GM19324 (cell line): ENCODE measurements around the gene EDIL3.
"Not testable (repeated sequence)": the region's sequence is repeated elsewhere in the genome, so short reads cannot be mapped to it uniquely, and the experiment has no call there.

Experiments
- ATAC-seq: cut with Tn5 transposase; IDR thresholded peaks from one replicate; pipeline ENCODE4 v1.9.1; 2021; ENCODE audit warnings: mild to moderate bottlenecking, moderate library complexity; ENCODE audit not compliant: unreplicated experiment, low FRiP score

The EDIL3 gene

GRCh38 chr5:84092738-84093137, 291.9 kb downstream of the EDIL3 start:
- ATAC-seq = no peak

GRCh38 chr5:84091127-84091799, 293.4 kb downstream of the EDIL3 start:
- no peak for ATAC-seq

GRCh38 chr5:84088996-84089395, 295.7 kb downstream of the EDIL3 start:
- ATAC-seq = no peak

GRCh38 chr5:84086511-84086910, 298.2 kb downstream of the EDIL3 start:
- ATAC-seq = no peak

GRCh38 chr5:84085387-84086041, 299.2 kb downstream of the EDIL3 start:
- no peak for ATAC-seq

- ATAC-seq = no peak
These were observed 303.8 kb downstream of the EDIL3 start for GRCh38 chr5:84080908-84081307.

GRCh38 chr5:84072339-84072738, 312.3 kb downstream of the EDIL3 start:
- no peak for ATAC-seq

- ATAC-seq = no peak
These were observed 315.0 kb downstream of the EDIL3 start for GRCh38 chr5:84069608-84070179.

- no peak for ATAC-seq
These were observed 321.6 kb downstream of the EDIL3 start for GRCh38 chr5:84063041-84063440.

GRCh38 chr5:84059672-84060071, 325.0 kb downstream of the EDIL3 start:
- ATAC-seq = no peak

GRCh38 chr5:84058561-84058960, 326.1 kb downstream of the EDIL3 start:
- ATAC-seq = no peak

- ATAC-seq = no peak
These were observed 327.5 kb downstream of the EDIL3 start for GRCh38 chr5:84057211-84057610.

GRCh38 chr5:84045964-84046363, 338.7 kb downstream of the EDIL3 start:
- ATAC-seq = no peak

GRCh38 chr5:84036842-84037241, 347.8 kb downstream of the EDIL3 start:
- no peak for ATAC-seq

- no peak for ATAC-seq
These were observed 352.4 kb downstream of the EDIL3 start for GRCh38 chr5:84032324-84032723.

GRCh38 chr5:84028093-84028492, 356.6 kb downstream of the EDIL3 start:
- ATAC-seq = no peak

GRCh38 chr5:84018521-84018920, 366.2 kb downstream of the EDIL3 start:
- ATAC-seq = not testable (repeated sequence)

- no peak for ATAC-seq
These were observed 367.0 kb downstream of the EDIL3 start for GRCh38 chr5:84017523-84018172.

- ATAC-seq = no peak
These were observed 368.6 kb downstream of the EDIL3 start for GRCh38 chr5:84016085-84016484.

- no peak for ATAC-seq
These were observed 369.7 kb downstream of the EDIL3 start for GRCh38 chr5:84014966-84015365.

GRCh38 chr5:83993803-83994202, 390.9 kb downstream of the EDIL3 start:
- no peak for ATAC-seq
